WTC11 (cell line): ENCODE measurements around the gene HMCN1.

ENCODE experiments used
- CREM ChIP-seq: sonication (generic); formaldehyde crosslinking; IDR thresholded peaks from 2 replicates; pipeline ENCODE4 v1.8.1; 2022; ENCODE audit warnings: mild to moderate bottlenecking, missing genetic modification reagents, moderate library complexity
- CTCF ChIP-seq: fragments of 200-600 bp; IDR thresholded peaks from 2 replicates; pipeline ENCODE4 v1.8.0; 2022; ENCODE audit warnings: antibody characterized with exemption
- E2F4 ChIP-seq: sonication (generic); formaldehyde crosslinking; IDR thresholded peaks from 2 replicates; pipeline ENCODE4 v1.8.1; 2022; ENCODE audit warnings: low read depth, mild to moderate bottlenecking, moderate library complexity, missing genetic modification reagents, borderline replicate concordance
- ELF4 ChIP-seq: sonication (generic); formaldehyde crosslinking; IDR thresholded peaks from 2 replicates; pipeline ENCODE4 v1.8.1; 2022; ENCODE audit warnings: low read depth, mild to moderate bottlenecking, moderate library complexity, missing genetic modification reagents
- FOXP4 ChIP-seq: sonication (generic); formaldehyde crosslinking; IDR thresholded peaks from 2 replicates; pipeline ENCODE4 v1.8.0; 2022; ENCODE audit warnings: mild to moderate bottlenecking, missing genetic modification reagents
- NFATC4 ChIP-seq: fragments of 250-450 bp; sonication (Bioruptor Pico); IDR thresholded peaks from 2 replicates; pipeline ENCODE4 v1.9.0; 2021; ENCODE audit warnings: mild to moderate bottlenecking
- TCF7 ChIP-seq: sonication (generic); formaldehyde crosslinking; IDR thresholded peaks from 2 replicates; pipeline ENCODE4 v1.8.0; 2022; ENCODE audit warnings: mild to moderate bottlenecking, low read depth, missing genetic modification reagents, moderate library complexity
- TP53 ChIP-seq: sonication (generic); formaldehyde crosslinking; IDR thresholded peaks from 2 replicates; pipeline ENCODE4 v1.8.1; 2023; ENCODE audit warnings: mild to moderate bottlenecking, missing genetic modification reagents
- TF ChIP-seq, protein P1 (sequence below): sonication (generic); formaldehyde crosslinking; IDR thresholded peaks from 2 replicates; pipeline ENCODE4 v1.8.0; 2022; ENCODE audit warnings: mild to moderate bottlenecking, missing genetic modification reagents

GRCh38 chr1:186208405-186209129 is 474.4 kb downstream of the HMCN1 start:
- TF ChIP-seq ELF4: no peak
- no peak for TF ChIP-seq NFATC4 (CRISPR knock-in tag)
- TF ChIP-seq CREM: no peak
- no peak for TF ChIP-seq FOXP4
- no peak for TF ChIP-seq E2F4
- no peak for TF ChIP-seq CTCF
- TF ChIP-seq, protein P1, sequence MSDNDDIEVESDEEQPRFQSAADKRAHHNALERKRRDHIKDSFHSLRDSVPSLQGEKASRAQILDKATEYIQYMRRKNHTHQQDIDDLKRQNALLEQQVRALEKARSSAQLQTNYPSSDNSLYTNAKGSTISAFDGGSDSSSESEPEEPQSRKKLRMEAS: no peak
- TF ChIP-seq TCF7: no peak
- no peak for TF ChIP-seq TP53 (CRISPR knock-in tag)
